Effector memory CD4-positive, alpha-beta T cell (primary cell): ENCODE data around the gene LRFN2.

Experiments
- DNase-seq, 3 donors: peaks; one replicate each; pipeline ENCODE4 v3.0.0-alpha.2; 2020
- H3K27ac ChIP-seq: 2 replicates; pipeline ENCODE4 v1.7.0; 2013; ENCODE audit warnings: mild to moderate bottlenecking, low read length, moderate library complexity; ENCODE audit not compliant: insufficient read depth, poor library complexity, severe bottlenecking
- H3K27me3 ChIP-seq: replicated peaks from 2 replicates; pipeline ENCODE4 v1.7.0; 2013; ENCODE audit warnings: mild to moderate bottlenecking, low read length; ENCODE audit not compliant: insufficient read depth, control insufficient read depth, poor library complexity, severe bottlenecking
- H3K36me3 ChIP-seq: 2 replicates; pipeline ENCODE4 v1.7.0; 2013; ENCODE audit warnings: mild to moderate bottlenecking, low read length, moderate library complexity; ENCODE audit not compliant: control insufficient read depth, insufficient read depth
- H3K4me1 ChIP-seq: 2 replicates; pipeline ENCODE4 v1.7.0; 2013; ENCODE audit warnings: low read length, mild to moderate bottlenecking; ENCODE audit not compliant: control insufficient read depth, insufficient read depth, poor library complexity, severe bottlenecking
- H3K4me3 ChIP-seq: 2 replicates; pipeline ENCODE4 v1.7.0; 2013; ENCODE audit warnings: low read length, low read depth, mild to moderate bottlenecking; ENCODE audit not compliant: insufficient read depth, poor library complexity, severe bottlenecking
- H3K9me3 ChIP-seq: 2 replicates; pipeline ENCODE4 v1.7.0; 2013; ENCODE audit warnings: mild to moderate bottlenecking, low read length, moderate library complexity; ENCODE audit not compliant: control insufficient read depth

Gene LRFN2

DNA sequence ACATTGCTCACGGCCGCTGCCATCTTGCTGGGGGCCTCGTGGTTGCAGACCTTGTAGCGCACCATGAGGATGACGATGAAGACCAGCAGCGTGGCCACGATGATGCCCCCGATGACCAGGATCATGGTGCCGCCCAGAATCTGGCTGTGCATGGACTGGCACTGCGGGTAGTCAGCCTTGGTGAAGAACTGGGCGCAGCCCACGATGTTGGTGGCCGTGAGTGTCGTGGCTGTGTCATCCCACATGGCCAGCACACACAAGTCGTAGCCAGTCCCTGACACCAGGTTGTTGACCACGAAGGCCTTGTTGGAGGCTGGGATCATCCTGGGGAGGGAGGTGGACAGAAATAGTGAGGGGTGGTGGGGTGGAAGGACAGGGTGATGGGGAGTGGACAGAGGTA, 194.6 kb downstream of the LRFN2 start:
- no peaks in the 10 kb centered on the region for H3K36me3 ChIP-seq
- H3K9me3 ChIP-seq = no peaks in the 10 kb centered on the region
- no peaks in the 10 kb centered on the region for H3K27me3 ChIP-seq
- DNase-seq = no peak
- H3K4me3 ChIP-seq = no peak overlapping the region
- peaks cover 3% of the 10 kb centered on the region for H3K4me1 ChIP-seq
- no peak overlapping the region for H3K27ac ChIP-seq

DNA sequence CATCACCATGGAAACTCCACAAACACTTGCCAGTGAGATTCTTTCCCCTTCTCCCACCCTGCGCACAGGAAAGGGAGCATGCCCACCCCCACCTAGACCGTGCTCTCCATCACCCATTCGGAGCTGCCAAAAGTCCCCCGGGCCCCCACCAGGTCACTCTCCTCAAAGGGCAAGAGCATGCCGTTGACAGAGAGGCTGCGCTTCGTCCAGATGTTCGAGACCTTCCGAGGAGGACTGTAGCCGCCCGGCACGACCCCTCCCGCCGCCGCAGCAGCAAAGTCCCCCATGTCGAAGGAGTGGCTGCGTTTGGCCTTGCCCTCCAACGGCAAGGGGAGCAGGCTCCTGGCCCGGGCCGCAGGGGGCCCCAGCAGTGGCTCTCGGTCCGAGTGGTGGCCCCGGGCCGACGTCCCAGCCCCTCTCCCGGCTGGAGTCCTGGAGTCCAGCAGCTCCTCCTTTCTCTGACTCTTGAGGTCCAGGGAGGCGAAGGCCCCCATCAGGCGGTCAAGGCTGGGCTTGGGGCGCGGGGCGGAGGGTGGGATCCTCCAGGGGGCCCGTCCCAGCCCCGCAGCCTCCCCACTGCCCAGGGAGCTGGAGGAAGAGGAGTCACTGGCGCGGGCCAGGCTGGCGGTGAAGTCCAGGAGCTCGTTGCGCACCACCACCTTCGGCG, 195.2 kb downstream of the LRFN2 start:
- Histone ChIP-seq H3K9me3 (no peaks in the 10 kb centered on the region), H3K4me3 (no peak overlapping the region), H3K4me1 (peaks cover 3% of the 10 kb centered on the region), H3K36me3 (no peaks in the 10 kb centered on the region), H3K27ac (no peak overlapping the region), H3K27me3 (no peaks in the 10 kb centered on the region)
- DNase-seq = no peak

DNA sequence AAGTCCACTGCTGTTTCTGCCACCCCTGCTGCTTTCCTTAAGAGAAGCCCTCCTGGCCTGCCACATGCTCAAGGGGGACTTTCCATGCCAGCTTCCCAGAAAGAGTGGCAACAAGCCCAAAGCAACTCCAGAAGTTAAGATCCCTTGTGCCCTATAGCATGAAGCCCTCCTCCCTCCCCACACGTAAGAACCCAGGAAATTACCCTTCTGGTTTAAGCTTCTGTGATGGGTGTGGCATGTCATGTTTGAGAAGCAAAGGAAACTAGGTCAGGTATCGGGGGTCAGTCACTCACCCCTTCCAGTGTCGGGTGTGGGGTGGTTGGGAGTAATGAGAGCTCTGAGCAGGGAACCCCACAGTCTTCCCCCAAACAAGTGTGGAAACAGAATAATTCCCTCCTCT, 196.1 kb downstream of the LRFN2 start:
- H3K4me1 ChIP-seq = peaks cover 3% of the 10 kb centered on the region
- no peaks in the 10 kb centered on the region for H3K27me3 ChIP-seq
- H3K27ac ChIP-seq = no peak overlapping the region
- no peak overlapping the region for H3K4me3 ChIP-seq
- H3K36me3 ChIP-seq = no peaks in the 10 kb centered on the region
- H3K9me3 ChIP-seq = no peaks in the 10 kb centered on the region
- DNase-seq = no peak

DNA sequence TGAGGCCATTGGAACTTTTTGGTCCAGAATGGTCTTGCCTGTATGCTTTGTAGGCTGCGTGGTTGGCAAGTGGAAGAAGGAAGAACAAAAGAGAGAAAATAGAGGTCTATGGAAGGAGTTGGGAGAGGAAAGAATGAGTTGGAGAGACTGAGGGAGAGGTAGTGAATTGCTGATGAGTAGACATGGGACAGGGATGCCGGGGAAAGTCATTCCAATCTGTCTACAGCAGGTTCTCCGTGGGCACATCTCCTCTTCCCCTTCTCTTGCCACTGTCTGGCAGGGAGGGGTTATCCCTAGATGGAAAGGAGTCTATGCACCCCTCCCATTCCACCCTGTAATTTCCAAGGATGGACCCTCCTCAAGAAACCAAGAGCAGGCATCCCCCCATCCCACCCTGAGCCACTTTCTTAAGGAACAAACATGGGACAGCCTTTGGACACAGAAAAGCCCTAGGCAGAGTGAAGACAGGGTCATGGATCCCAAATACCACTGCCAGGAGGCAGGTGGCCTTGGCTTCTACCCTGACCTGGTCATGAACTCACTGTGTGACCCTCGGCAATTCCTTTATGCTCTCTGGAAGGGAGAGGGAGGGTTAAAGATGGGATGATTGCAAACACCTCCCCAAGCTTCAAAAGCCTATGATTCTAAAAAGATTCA, 196.9 kb downstream of the LRFN2 start:
- H3K36me3 ChIP-seq = no peaks in the 10 kb centered on the region
- no peak overlapping the region for H3K4me3 ChIP-seq
- no peak for DNase-seq
- peaks cover 3% of the 10 kb centered on the region for H3K4me1 ChIP-seq
- no peaks in the 10 kb centered on the region for H3K27me3 ChIP-seq
- H3K27ac ChIP-seq = no peak overlapping the region
- no peaks in the 10 kb centered on the region for H3K9me3 ChIP-seq

DNA sequence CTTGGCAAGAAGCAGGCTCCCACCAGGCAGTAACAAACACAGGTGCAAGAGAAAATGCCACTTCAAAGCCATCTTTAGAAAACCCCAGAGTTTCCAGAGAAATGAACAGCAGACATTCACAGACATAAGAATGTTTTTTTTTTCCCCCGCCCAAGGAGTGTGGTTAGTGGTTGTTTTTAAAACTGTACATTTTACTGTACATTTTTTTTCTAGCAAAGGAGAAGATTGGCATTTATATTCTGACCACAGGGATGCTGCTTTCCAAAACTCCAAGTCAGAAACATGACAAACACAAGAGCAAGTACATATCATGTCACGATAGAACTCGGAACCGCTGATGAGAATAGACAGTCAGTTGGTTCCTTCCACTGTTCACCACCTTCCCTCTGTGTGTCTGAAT, 197.9 kb downstream of the LRFN2 start:
- Histone ChIP-seq H3K4me3 (no peak overlapping the region), H3K4me1 (peaks cover 3% of the 10 kb centered on the region), H3K36me3 (no peaks in the 10 kb centered on the region), H3K27ac (no peak overlapping the region), H3K27me3 (no peaks in the 10 kb centered on the region), H3K9me3 (no peaks in the 10 kb centered on the region)
- DNase-seq = no peak

DNA sequence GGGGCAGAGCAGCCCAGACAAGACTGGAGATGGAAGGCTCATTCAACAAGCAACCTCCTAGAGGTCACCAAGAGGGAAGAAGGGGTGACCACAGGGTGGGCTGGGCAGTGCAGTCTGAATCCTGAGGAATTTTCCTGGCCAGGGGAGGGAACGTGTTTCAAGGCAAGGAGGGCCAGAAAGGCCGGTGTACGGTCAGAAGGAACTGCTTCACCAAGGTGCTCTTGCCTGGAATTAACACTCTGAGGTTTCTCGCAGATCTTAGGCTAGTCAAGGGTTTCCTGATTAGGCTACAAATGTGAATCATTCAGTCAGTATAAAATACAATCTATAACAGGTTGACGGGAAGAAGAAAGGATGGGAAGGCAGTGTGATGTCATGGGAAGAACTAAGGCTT, 199.3 kb downstream of the LRFN2 start:
- H3K4me1 ChIP-seq = peaks cover 3% of the 10 kb centered on the region
- no peaks in the 10 kb centered on the region for H3K27me3 ChIP-seq
- H3K4me3 ChIP-seq = no peak overlapping the region
- no peak overlapping the region for H3K27ac ChIP-seq
- H3K36me3 ChIP-seq = no peaks in the 10 kb centered on the region
- DNase-seq = no peak
- H3K9me3 ChIP-seq = no peaks in the 10 kb centered on the region

DNA sequence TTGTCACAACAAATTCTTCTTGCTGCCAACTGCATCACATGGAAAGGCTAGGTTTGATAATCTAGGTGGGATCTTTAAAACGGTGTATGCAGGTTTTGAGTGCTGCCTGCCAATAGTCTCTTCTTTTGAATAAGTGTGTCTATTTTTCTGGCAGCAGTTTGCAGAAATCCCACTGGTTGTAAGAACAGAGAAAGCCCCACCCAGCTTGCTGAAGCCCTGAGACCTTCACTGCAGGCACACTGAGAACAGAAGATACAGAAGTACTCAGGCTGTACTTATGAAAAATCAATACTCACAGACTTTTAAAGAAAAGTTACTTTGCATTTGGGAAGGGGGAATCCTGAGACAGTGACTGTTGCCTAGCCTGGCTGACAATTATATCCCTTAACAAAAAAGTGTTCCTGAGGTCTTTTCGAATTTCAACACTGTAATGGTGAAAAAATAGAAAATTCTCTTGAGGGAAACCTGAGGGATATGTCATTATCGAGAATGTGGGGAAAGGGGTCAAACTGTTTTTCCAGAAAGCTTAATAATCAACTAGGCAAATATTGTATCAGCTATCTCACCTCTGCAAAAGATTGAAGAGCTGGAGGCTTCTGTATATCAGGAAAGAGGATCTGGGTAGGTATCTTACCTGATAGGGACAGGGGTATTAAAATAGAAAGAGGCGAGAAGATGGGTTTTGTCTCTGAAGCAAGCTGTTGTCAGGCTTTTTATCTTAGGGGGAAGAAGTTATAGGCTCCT, 199.9 kb downstream of the LRFN2 start:
- no peak for DNase-seq

DNA sequence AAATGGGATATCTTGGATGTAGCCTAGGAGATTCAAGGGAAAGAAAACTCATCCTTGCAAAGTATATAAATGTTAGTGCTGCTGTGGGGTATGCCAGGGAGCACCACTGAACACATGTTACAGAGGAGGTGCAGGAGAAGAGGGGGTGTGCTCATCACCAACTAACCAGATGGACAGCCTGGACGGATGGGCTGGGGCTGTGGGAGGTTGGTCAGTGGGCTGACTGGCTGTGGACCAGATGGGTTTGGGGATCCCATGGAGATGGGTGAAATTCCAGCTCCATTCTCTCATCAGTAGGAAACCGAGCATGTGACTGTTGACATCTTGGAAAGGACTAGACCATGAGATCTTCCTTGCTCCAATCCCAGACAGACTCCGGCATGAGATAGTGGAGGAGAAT, 201.0 kb downstream of the LRFN2 start:
- peaks cover 3% of the 10 kb centered on the region for H3K4me1 ChIP-seq
- DNase-seq = no peak
- H3K4me3 ChIP-seq = no peak overlapping the region
- no peaks in the 10 kb centered on the region for H3K36me3 ChIP-seq
- no peak overlapping the region for H3K27ac ChIP-seq
- H3K9me3 ChIP-seq = no peaks in the 10 kb centered on the region
- H3K27me3 ChIP-seq = no peaks in the 10 kb centered on the region

More for the DNA sequence above, 199.9 kb downstream of the LRFN2 start:
- no peaks in the 10 kb centered on the region for H3K27me3 ChIP-seq
- no peak overlapping the region for H3K4me3 ChIP-seq
- H3K36me3 ChIP-seq = no peaks in the 10 kb centered on the region
- H3K27ac ChIP-seq = no peak overlapping the region
- H3K4me1 ChIP-seq = peaks cover 3% of the 10 kb centered on the region
- no peaks in the 10 kb centered on the region for H3K9me3 ChIP-seq

DNA sequence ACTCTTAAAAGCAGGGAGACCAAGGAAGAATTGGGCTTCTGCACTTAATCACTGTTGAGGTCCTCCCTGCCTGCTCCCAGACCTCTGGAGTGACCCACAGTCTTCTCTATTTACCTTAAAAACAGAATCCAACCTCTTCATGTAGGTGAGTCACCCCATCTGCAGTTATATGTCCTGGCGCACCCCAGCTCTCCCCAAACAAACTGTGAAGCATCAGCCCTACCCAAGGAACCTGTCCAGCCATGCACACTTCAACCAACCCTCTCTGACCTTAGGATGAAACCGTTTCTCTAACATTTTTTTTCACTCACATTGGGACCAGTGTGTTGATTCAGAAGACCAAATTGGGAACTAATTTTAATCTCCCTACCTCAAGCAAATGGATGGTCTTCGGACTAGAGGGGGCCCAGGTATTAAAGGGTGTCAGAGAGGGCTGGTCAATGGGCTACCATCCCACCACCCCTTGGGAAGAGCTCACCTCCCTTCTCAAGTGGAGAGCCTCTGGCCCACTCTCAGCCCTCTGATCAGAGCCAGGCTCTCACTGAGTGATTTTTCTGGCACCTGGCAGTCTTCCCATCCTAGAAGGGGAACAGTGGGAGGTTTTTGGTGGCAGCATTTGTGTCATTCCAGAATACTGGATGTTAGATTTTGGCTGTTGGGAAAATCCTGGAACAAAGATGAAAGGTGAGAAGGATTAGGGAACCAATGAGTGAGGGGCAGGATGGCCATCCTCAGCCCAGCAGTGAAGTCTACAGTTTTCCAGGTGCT, 203.6 kb downstream of the LRFN2 start:
- no peak for DNase-seq
- H3K27me3 ChIP-seq = no peaks in the 10 kb centered on the region
- no peaks in the 10 kb centered on the region for H3K4me1 ChIP-seq
- no peak overlapping the region for H3K4me3 ChIP-seq
- no peaks in the 10 kb centered on the region for H3K9me3 ChIP-seq
- H3K36me3 ChIP-seq = no peaks in the 10 kb centered on the region
- no peak overlapping the region for H3K27ac ChIP-seq
